SK-N-SH treated with all-trans-retinoic acid at 6 μM for 48 hours (cell line): Measurements from ENCODE around the gene CETP.

Experiments
- ATAC-seq: fragments of 200-7000 bp; cut with Tn5 transposase; 3 replicates; pipeline ENCODE4 v1.9.1; 2020; ENCODE audit warnings: mild to moderate bottlenecking, moderate library complexity
- ARNTL ChIP-seq: fragments of 450-650 bp; formaldehyde crosslinking; IDR thresholded peaks from 2 replicates; pipeline ENCODE4 v1.5.0; 2020; ENCODE audit warnings: low read depth, mild to moderate bottlenecking, moderate library complexity, borderline replicate concordance
- BACH2 ChIP-seq: fragments of 250-450 bp; sonication (Bioruptor Pico); IDR thresholded peaks from 2 replicates; pipeline ENCODE4 v1.9.0; 2021; ENCODE audit warnings: mild to moderate bottlenecking, borderline replicate concordance
- CREB5 ChIP-seq: fragments of 250-450 bp; sonication (Bioruptor Pico); IDR thresholded peaks from 2 replicates; pipeline ENCODE4 v1.5.1; 2020; ENCODE audit warnings: low read depth, mild to moderate bottlenecking, moderate library complexity
- CSDC2 ChIP-seq: fragments of 250-450 bp; sonication (Bioruptor Pico); IDR thresholded peaks from 2 replicates; pipeline ENCODE4 v1.5.0; 2020; ENCODE audit warnings: mild to moderate bottlenecking, moderate library complexity
- ESRRG ChIP-seq: fragments of 250-450 bp; sonication (Bioruptor Pico); IDR thresholded peaks from 2 replicates; pipeline ENCODE4 v1.6.1; 2021; ENCODE audit warnings: mild to moderate bottlenecking
- ISL1 ChIP-seq: fragments of 250-450 bp; sonication (Bioruptor Pico); IDR thresholded peaks from 2 replicates; pipeline ENCODE4 v2.1.2; 2022; ENCODE audit warnings: mild to moderate bottlenecking, moderate library complexity
- OSR1 ChIP-seq: fragments of 250-450 bp; sonication (Bioruptor Pico); IDR thresholded peaks from 2 replicates; pipeline ENCODE4 v1.8.0; 2022; ENCODE audit warnings: moderate library complexity, mild to moderate bottlenecking, inconsistent platforms
- PPARA ChIP-seq: fragments of 250-450 bp; sonication (Bioruptor Pico); IDR thresholded peaks from 2 replicates; pipeline ENCODE4 v1.5.0; 2020; ENCODE audit warnings: mild to moderate bottlenecking, borderline replicate concordance
- RARB ChIP-seq: fragments of 250-450 bp; sonication (Bioruptor Pico); IDR thresholded peaks from 2 replicates; pipeline ENCODE4 v1.8.0; 2021; ENCODE audit warnings: mild to moderate bottlenecking, moderate library complexity
- SNAI2 ChIP-seq: fragments of 250-450 bp; sonication (Bioruptor Pico); IDR thresholded peaks from 2 replicates; pipeline ENCODE4 v1.5.0; 2020; ENCODE audit warnings: mild to moderate bottlenecking, moderate library complexity
- TCF4 ChIP-seq: fragments of 250-450 bp; sonication (Bioruptor Pico); IDR thresholded peaks from 2 replicates; pipeline ENCODE4 v1.8.0; 2021; ENCODE audit warnings: mild to moderate bottlenecking, moderate library complexity, borderline replicate concordance
- TOX ChIP-seq: fragments of 250-450 bp; sonication (Bioruptor Pico); IDR thresholded peaks from 2 replicates; pipeline ENCODE4 v1.8.0; 2021; ENCODE audit warnings: mild to moderate bottlenecking, moderate library complexity, borderline replicate concordance
- TSHZ2 ChIP-seq: fragments of 250-450 bp; sonication (Bioruptor Pico); IDR thresholded peaks from 2 replicates; pipeline ENCODE4 v1.5.0; 2020; ENCODE audit warnings: mild to moderate bottlenecking, moderate library complexity
- ZC3H10 ChIP-seq: fragments of 250-450 bp; sonication (Bioruptor Pico); IDR thresholded peaks from 2 replicates; pipeline ENCODE4 v1.5.1; 2021; ENCODE audit warnings: mild to moderate bottlenecking, moderate library complexity
- ZFP3 ChIP-seq: fragments of 250-450 bp; sonication (Bioruptor Pico); IDR thresholded peaks from 2 replicates; pipeline ENCODE4 v1.5.0; 2020; ENCODE audit warnings: mild to moderate bottlenecking, moderate library complexity
- ZFP30 ChIP-seq: fragments of 450-650 bp; formaldehyde crosslinking; IDR thresholded peaks from 2 replicates; pipeline ENCODE4 v1.5.0; 2022; ENCODE audit warnings: mild to moderate bottlenecking, moderate library complexity
- ZNF565 ChIP-seq: fragments of 450-650 bp; formaldehyde crosslinking; conservative IDR thresholded peaks from 2 replicates; pipeline ENCODE4 v1.5.0; 2020; ENCODE audit warnings: low read depth, mild to moderate bottlenecking, moderate library complexity
- ZNF70 ChIP-seq: fragments of 450-650 bp; formaldehyde crosslinking; IDR thresholded peaks from 2 replicates; pipeline ENCODE4 v1.5.0; 2020; ENCODE audit warnings: mild to moderate bottlenecking, moderate library complexity
- ZNF8 ChIP-seq: fragments of 450-650 bp; formaldehyde crosslinking; IDR thresholded peaks from 2 replicates; pipeline ENCODE4 v1.5.0; 2020; ENCODE audit warnings: mild to moderate bottlenecking, moderate library complexity
- TF ChIP-seq, protein P1 (sequence below): fragments of 250-450 bp; sonication (Bioruptor Pico); IDR thresholded peaks from 2 replicates; pipeline ENCODE4 v1.8.0; 2021; ENCODE audit warnings: low read depth, mild to moderate bottlenecking, moderate library complexity, borderline replicate concordance
- TF ChIP-seq, protein P2 (sequence below): fragments of 250-450 bp; sonication (Bioruptor Pico); IDR thresholded peaks from 2 replicates; pipeline ENCODE4 v1.5.1; 2021; ENCODE audit warnings: mild to moderate bottlenecking, moderate library complexity

CETP gene

DNA sequence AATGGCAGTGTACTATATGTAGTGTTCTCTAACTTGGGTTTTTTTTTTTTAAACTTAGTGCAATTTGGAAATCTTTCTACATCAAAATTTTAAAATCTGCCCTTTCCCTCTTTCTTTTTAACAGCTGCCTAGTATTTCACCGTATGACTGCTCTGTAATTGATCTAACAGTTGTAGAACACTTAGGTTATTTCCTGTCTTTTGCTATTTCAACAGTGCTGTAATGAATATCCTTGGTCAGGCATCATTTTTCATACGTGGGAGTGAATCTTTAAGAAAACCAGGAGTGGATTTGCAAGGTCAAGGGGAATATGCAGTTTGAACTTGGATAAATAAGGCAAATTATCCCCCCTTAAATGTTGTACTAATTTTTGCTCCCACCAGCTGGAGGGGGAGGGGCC is 31.5 kb downstream of the CETP start:
- TF ChIP-seq SNAI2 = no peak
- TF ChIP-seq ESRRG (CRISPR knock-in tag) = no peak
- no peak for TF ChIP-seq TOX (CRISPR knock-in tag)
- no peak for TF ChIP-seq ZC3H10 (CRISPR knock-in tag)
- no peak for TF ChIP-seq ZFP30 (CRISPR knock-in tag)
- no peak for TF ChIP-seq PPARA (CRISPR knock-in tag)
- ATAC-seq = no peak

DNA sequence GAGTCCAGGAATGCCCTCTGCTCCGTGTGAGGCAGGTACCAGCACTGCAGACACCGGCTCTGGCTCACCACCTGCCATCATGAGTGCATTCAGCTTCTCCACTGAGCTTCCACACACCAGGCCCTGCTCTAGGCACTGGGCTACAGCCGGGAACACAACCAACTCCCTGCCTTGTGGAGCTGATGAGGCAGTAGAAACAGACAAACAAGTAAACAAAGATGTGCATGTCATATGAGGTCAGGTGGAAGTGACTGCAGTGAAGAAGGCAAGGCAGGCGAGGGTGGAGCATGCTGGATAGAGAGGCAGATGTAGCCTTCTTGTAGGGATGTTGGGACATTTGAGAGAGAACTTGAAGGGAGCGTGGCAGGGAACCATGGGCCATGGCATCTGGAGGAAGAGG is 32.6 kb downstream of the CETP start:
- no peak for ATAC-seq
- TF ChIP-seq TOX (CRISPR knock-in tag) (no peak), ZC3H10 (CRISPR knock-in tag) (no peak), ZFP30 (CRISPR knock-in tag) (no peak), ZFP3 (CRISPR knock-in tag) (no peak), ZNF70 (CRISPR knock-in tag) (no peak), ESRRG (CRISPR knock-in tag) (no peak), RARB (CRISPR knock-in tag) (no peak), OSR1 (no peak), ZNF565 (CRISPR knock-in tag) (no peak), TCF4 (no peak), SNAI2 (no peak), PPARA (CRISPR knock-in tag) (no peak), ISL1 (CRISPR knock-in tag) (no peak), ZNF8 (no peak), ARNTL (CRISPR knock-in tag) (no peak), CREB5 (CRISPR knock-in tag) (no peak)
- TF ChIP-seq, protein P1, sequence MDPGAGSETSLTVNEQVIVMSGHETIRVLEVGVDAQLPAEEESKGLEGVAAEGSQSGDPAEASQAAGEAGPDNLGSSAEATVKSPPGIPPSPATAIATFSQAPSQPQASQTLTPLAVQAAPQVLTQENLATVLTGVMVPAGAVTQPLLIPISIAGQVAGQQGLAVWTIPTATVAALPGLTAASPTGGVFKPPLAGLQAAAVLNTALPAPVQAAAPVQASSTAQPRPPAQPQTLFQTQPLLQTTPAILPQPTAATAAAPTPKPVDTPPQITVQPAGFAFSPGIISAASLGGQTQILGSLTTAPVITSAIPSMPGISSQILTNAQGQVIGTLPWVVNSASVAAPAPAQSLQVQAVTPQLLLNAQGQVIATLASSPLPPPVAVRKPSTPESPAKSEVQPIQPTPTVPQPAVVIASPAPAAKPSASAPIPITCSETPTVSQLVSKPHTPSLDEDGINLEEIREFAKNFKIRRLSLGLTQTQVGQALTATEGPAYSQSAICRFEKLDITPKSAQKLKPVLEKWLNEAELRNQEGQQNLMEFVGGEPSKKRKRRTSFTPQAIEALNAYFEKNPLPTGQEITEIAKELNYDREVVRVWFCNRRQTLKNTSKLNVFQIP (CRISPR knock-in tag) = no peak

DNA sequence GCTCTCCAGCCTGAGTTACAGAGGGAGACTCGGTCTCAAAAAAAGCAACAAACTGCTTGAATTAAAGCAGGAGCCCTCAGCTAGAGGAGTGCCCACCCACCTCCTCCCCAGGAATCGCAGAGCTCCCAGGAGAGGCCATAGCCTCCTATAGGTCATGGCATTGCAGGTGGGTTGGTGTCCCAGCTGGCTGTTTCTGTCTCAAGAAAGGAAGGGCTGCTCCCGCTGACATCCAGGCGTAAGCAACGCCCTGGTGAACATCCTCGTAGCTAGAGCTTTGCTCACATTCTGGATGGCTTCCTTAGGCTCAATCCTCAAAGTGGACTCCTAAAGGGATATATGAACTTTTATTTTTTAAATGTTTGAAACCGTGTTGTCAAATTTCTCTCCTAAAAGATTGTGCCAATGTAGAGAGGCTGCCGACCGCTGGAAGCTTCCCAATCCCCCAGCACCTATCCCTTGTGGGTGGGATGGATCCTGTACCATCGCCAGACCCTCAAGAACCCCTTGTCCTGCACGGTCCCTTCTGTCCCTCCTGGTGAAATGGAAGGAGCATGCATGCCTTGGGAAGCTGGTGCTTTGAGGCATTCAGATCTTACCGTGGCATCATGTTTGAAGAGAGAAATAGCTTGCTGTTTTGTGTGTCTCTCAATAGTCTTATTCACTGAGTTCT is 33.5 kb downstream of the CETP start:
- TF ChIP-seq ZFP3 (CRISPR knock-in tag) (no peak), ESRRG (CRISPR knock-in tag) (no peak)
- TF ChIP-seq, protein P1 (CRISPR knock-in tag) = no peak
- no peak for ATAC-seq

DNA sequence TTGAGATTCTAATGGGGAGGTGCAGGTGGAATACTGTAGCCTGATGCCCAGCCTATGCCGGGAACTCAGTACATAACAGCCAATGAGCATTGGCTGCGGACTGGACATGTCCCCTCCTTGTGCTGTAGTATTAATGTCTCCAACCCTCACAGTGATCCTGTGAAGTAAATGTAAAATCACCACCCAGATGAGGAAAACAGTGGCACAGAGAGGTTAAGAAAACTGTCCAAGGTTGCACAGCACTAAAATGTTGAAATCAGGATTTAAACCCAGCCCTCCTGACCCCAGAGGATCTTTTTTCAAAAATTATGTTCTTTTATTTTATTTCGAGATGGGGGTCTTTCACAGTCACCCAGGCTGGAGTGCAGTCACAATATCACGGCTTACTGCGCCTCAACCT is 35.5 kb downstream of the CETP start:
- ATAC-seq = no peak
- TF ChIP-seq PPARA (CRISPR knock-in tag) (no peak), OSR1 (no peak)
- TF ChIP-seq, protein P2, sequence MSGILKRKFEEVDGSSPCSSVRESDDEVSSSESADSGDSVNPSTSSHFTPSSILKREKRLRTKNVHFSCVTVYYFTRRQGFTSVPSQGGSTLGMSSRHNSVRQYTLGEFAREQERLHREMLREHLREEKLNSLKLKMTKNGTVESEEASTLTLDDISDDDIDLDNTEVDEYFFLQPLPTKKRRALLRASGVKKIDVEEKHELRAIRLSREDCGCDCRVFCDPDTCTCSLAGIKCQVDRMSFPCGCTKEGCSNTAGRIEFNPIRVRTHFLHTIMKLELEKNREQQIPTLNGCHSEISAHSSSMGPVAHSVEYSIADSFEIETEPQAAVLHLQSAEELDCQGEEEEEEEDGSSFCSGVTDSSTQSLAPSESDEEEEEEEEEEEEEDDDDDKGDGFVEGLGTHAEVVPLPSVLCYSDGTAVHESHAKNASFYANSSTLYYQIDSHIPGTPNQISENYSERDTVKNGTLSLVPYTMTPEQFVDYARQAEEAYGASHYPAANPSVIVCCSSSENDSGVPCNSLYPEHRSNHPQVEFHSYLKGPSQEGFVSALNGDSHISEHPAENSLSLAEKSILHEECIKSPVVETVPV (CRISPR knock-in tag) = no peak

DNA sequence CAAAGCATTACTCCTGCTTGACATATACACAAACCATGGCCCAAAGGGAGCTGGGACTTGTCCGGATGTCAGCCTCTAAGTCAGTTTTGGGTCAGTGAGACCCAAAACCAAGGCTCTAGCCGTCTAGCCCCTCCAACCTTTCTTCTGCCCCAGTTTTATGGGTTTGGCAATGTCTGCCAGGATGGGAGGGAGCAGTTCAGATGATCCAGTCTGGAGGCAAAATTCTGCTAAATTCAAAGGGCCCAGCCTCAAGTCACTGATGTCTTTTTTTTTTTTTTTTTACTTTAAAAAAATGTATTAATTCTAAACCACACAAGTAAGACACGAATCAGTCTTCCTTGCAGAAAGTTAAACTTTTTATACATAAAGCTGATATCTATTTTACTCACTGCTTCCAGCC is 36.2 kb downstream of the CETP start:
- ATAC-seq = no peak
- no peak for TF ChIP-seq SNAI2
- TF ChIP-seq BACH2 (CRISPR knock-in tag) = no peak
- no peak for TF ChIP-seq PPARA (CRISPR knock-in tag)
- no peak for TF ChIP-seq ISL1 (CRISPR knock-in tag)
- no peak for TF ChIP-seq TSHZ2
- TF ChIP-seq ESRRG (CRISPR knock-in tag) = no peak
- no peak for TF ChIP-seq ZNF70 (CRISPR knock-in tag)
- no peak for TF ChIP-seq CSDC2 (CRISPR knock-in tag)
- TF ChIP-seq, protein P2 (CRISPR knock-in tag) = no peak
